ENCODE data around the gene PROX1. TPM values are rescaled to one million over a fixed set of nuclear protein-coding genes. Genes with fewer than 3 reads are reported as not detected.
A peak's percentile ranks its signal among the peaks of the same experiment; 100 is the strongest.

Gene PROX1
- total and polyA plus RNA-seq, 2 of the 8 experiments (the other 6 are each of a cell fraction or from before 2014, with no cell fraction given), result 0.30 to 2.0 TPM

DNA sequence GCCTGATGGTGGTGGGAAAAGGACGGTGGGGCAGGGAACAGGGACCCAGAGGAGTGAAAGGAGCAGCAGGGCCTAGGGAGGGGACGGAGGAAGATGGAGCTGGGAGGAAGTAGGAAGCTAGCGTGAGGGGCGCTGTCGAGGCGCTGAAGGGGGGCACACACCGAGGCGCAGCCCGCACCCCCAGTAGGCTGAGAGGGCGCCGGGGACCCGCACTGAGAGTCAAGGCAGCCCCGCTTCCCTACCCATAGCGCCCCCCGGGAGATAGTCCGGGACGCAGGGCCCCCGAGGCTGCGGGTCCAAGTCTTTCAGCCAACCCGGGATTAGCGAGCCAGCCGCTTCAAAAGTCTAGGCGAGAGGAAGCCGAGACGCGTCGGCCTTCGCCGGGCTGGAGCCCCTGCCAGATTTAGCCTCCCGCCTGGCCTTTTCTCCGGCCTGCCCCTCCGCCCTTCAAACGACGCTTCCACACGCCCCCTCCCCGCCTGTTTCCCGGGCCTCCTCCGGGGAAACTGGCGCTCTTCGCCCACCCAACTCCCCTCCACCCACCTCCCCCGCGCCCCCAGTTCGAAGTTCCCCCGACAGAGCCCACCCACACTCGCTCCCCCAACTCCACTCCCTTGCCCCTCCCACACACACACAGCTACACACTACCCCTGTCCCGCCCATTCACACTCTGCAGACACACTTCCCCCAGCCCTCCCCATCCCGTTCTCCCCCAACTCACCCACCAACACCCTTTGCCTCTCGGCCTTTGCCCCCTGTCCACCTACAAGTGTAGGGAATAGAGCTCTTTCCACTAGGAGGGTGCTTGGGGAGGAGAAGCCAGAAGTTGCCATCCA is 7.8 kb upstream of the PROX1 start:
- no peak overlapping the region for H4K8ac ChIP-seq (ENCODE audit: extremely low read depth, insufficient read depth, low read length)
- no peak overlapping the region for H3K56ac ChIP-seq (replicated peaks; ENCODE audit: insufficient read length, low read depth, low read length)
- H3K27me3 ChIP-seq (replicated peaks in 1 of 4; ENCODE audit: control insufficient read depth in 3 of 4, extremely low read depth in 1 of 4, insufficient read depth in 3 of 4, low read length in 3 of 4), result peaks cover 46 to 88% (median 81%) of the 10 kb centered on the region in 4 experiments
- ChIA-PET CTCF (ENCODE audit: partially characterized antibody) (interaction anchor here (0.7 to 2.5 kb wide), 7 partner anchors 10 to 350 kb away, joined by 3 to 9 read pairs (median 3); no protein-coding TSS in a partner anchor), POLR2A (ENCODE audit: partially characterized antibody) (interaction anchor here (3.3 kb wide), 1 partner anchor 9 kb away, joined by 13 read pairs; the partner anchor contains the start of gene PROX1)
- H2BK5ac ChIP-seq (ENCODE audit: low read depth, low read length), result no peak overlapping the region; the same call in 1 of the 2 replicates
- peaks cover 0 to 10% of the 10 kb centered on the region in 2 experiments for H4K20me1 ChIP-seq (replicated peaks in 1 of 2; ENCODE audit: control insufficient read depth in 1 of 2, insufficient read depth in 2 of 2, low read length in 2 of 2)
- H3K23me2 ChIP-seq (ENCODE audit: low read depth, low read length), result peaks cover 22% of the 10 kb centered on the region
- H4K5ac ChIP-seq (ENCODE audit: insufficient read length, low read depth, low read length), result no peak overlapping the region
- H3K9me3 ChIP-seq (ENCODE audit: insufficient read depth in 2 of 2, low read depth in 1 of 2, low read length in 1 of 2), result no peaks in the 10 kb centered on the region
- H3K4me2 ChIP-seq (ENCODE audit: insufficient read depth in 1 of 2, low read depth in 2 of 2, low read length in 2 of 2), result peak overlapping the region; percentile 79 to 82
- no peak overlapping the region for H3K23ac ChIP-seq (ENCODE audit: insufficient read length)
- H3K79me1 ChIP-seq (ENCODE audit: low read depth, low read length), result no peaks in the 10 kb centered on the region
- no peak overlapping the region for H2BK120ac ChIP-seq (replicated peaks; ENCODE audit: low read depth, low read length)
- no peak overlapping the region for H2BK20ac ChIP-seq (ENCODE audit: low read length)
- no peak overlapping the region for H3K9ac ChIP-seq (replicated peaks in 1 of 4; ENCODE audit: extremely low read depth in 1 of 4, low read depth in 3 of 4, low read length in 3 of 4)
- WGBS, 2 experiments (ENCODE audit: extremely low coverage in 1 of 2, insufficient coverage in 1 of 2, insufficient read length in 1 of 2, insufficient replicate concordance in 2 of 2, low coverage in 1 of 2, low lambda C conversion rate in 2 of 2, missing lambda C conversion rate in 1 of 2), result 5% methylated on average over 27 of the region's 48 CpGs; no CpG with 5 or more reads in 1 of the 2 experiments
- H3K14ac ChIP-seq (ENCODE audit: insufficient read length), result no peak overlapping the region
- H3K4me3 ChIP-seq (ENCODE audit: extremely low read depth in 1 of 4, insufficient read depth in 2 of 4, low read depth in 3 of 4, low read length in 4 of 4), result peak overlapping the region; percentile 42 to 66 (median 46)
- H2AK5ac ChIP-seq (ENCODE audit: low read depth, low read length), result no peak overlapping the region
- H3K27ac ChIP-seq (ENCODE audit: low read depth, low read length), result no peak overlapping the region
- H3K4ac ChIP-seq (replicated peaks; ENCODE audit: insufficient read length, low read depth, low read length), result peak overlapping the region; percentile 47
- DNase-seq (ENCODE audit: low read depth in 1 of 2, low spot score in 2 of 2) (peak in 1 of 2 experiments; percentile 81), FAIRE-seq (no peak)
- H4K91ac ChIP-seq (replicated peaks; ENCODE audit: insufficient read length, low read length), result no peak overlapping the region
- H2AFZ ChIP-seq (ENCODE audit: low read length), result 0 out of 2 replicates have a peak overlapping the region, but pooled peaks have one; percentile 25
- H3K4me1 ChIP-seq (replicated peaks in 1 of 4; ENCODE audit: control insufficient read depth in 3 of 4, insufficient read depth in 4 of 4, low read length in 3 of 4), result peaks cover 10 to 23% (median 15%) of the 10 kb centered on the region in 4 experiments
- no peaks in the 10 kb centered on the region for H3K36me3 ChIP-seq (ENCODE audit: control insufficient read depth in 2 of 4, insufficient read depth in 4 of 4, low read length in 3 of 4)
- H3K18ac ChIP-seq (ENCODE audit: extremely low read depth, low read length), result no peak overlapping the region
- 0 out of 2 replicates have a peak overlapping the region, but pooled peaks have one; percentile 50 for H2BK12ac ChIP-seq (ENCODE audit: low read depth, low read length)
- H3K79me2 ChIP-seq (ENCODE audit: control insufficient read depth in 1 of 2, insufficient read depth in 2 of 2, low read length in 2 of 2), result no peaks in the 10 kb centered on the region
- H2BK15ac ChIP-seq (ENCODE audit: low read length), result no peak overlapping the region; the same call in 1 of the 2 replicates
- peak; percentile 11 to 90; a peak in 1 of 4 replicates for TF ChIP-seq HDAC2 (IDR thresholded peaks at IDR 0.05; ENCODE audit: borderline replicate concordance in 1 of 2, low read depth in 2 of 2, low read length in 2 of 2)
- TF ChIP-seq, protein P1, sequence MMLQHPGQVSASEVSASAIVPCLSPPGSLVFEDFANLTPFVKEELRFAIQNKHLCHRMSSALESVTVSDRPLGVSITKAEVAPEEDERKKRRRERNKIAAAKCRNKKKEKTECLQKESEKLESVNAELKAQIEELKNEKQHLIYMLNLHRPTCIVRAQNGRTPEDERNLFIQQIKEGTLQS (IDR thresholded peaks at IDR 0.05; ENCODE audit: insufficient read depth, low read depth, low read length), result no peak
- peak; percentile 45 for TF ChIP-seq EZH2 (IDR thresholded peaks at IDR 0.05; ENCODE audit: low read depth, low read length, severe bottlenecking)
- 0 out of 2 replicates have a peak, but pooled peaks have one; percentile 1 for TF ChIP-seq SP1 (IDR thresholded peaks at IDR 0.05; ENCODE audit: low read depth, low read length)
- TF ChIP-seq E2F6 (IDR thresholded peaks at IDR 0.05), result peak; percentile 76
- TF ChIP-seq, protein P2, sequence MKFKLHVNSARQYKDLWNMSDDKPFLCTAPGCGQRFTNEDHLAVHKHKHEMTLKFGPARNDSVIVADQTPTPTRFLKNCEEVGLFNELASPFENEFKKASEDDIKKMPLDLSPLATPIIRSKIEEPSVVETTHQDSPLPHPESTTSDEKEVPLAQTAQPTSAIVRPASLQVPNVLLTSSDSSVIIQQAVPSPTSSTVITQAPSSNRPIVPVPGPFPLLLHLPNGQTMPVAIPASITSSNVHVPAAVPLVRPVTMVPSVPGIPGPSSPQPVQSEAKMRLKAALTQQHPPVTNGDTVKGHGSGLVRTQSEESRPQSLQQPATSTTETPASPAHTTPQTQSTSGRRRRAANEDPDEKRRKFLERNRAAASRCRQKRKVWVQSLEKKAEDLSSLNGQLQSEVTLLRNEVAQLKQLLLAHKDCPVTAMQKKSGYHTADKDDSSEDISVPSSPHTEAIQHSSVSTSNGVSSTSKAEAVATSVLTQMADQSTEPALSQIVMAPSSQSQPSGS (IDR thresholded peaks at IDR 0.05; ENCODE audit: low read length), result no peak
- peak; percentile 94 for TF ChIP-seq KDM4A (IDR thresholded peaks at IDR 0.05; ENCODE audit: low read depth, low read length, severe bottlenecking)
